K562 (cell line): ENCODE measurements around the gene COX7A1. TPM values are rescaled to one million over a fixed set of nuclear protein-coding genes. Genes with fewer than 3 reads are reported as not detected.

Experiments
- NCOA6 ChIP-seq: fragments of 450-650 bp; IDR thresholded peaks from 2 replicates; pipeline ENCODE4 v1.6.1; 2017; ENCODE audit warnings: mild to moderate bottlenecking
- POLR2G ChIP-seq: fragments of 200-400 bp; formaldehyde crosslinking; IDR thresholded peaks from 2 replicates; pipeline ENCODE4 v1.6.1; 2017; ENCODE audit warnings: low read depth, mild to moderate bottlenecking, antibody characterized with exemption, low read length, moderate library complexity
- SLC30A9 ChIP-seq: fragments of 250-450 bp; sonication (Bioruptor Pico); IDR thresholded peaks from 2 replicates; pipeline ENCODE4 v1.8.0; 2022; ENCODE audit warnings: mild to moderate bottlenecking, moderate library complexity
- SMC3 ChIP-seq: conservative IDR thresholded peaks from 2 replicates; pipeline ENCODE4 v1.6.1; 2011; ENCODE audit warnings: low read depth, low read length, improper control_type of control experiment; ENCODE audit not compliant: insufficient read depth
- SPI1 ChIP-seq: IDR thresholded peaks from 2 replicates; pipeline ENCODE4 v1.6.1; 2011; ENCODE audit warnings: low read depth, low read length, control low read depth, borderline replicate concordance
- TAF1 ChIP-seq: IDR thresholded peaks from 2 replicates; pipeline ENCODE4 v1.6.1; 2011; ENCODE audit warnings: mild to moderate bottlenecking, low read length, moderate library complexity; ENCODE audit not compliant: insufficient read depth, control insufficient read depth, severe bottlenecking; ENCODE audit errors: extremely low read depth
- ZFX ChIP-seq: sonication (generic); formaldehyde crosslinking; IDR thresholded peaks from 2 replicates; pipeline ENCODE4 v1.8.0; 2022; ENCODE audit warnings: mild to moderate bottlenecking, missing genetic modification reagents, moderate library complexity
- ZNF41 ChIP-seq: fragments of 250-450 bp; sonication (Bioruptor Pico); conservative IDR thresholded peaks from 2 replicates; pipeline ENCODE4 v1.4.0; 2020; ENCODE audit warnings: mild to moderate bottlenecking
- ZNF639 ChIP-seq, 2 experiments: fragments of 200-800 bp in 1 of 2; sonication (Bioruptor generic) in 1 of 2; sonication (generic) in 1 of 2; formaldehyde crosslinking in 1 of 2; IDR thresholded peaks in 1 of 2; conservative IDR thresholded peaks in 1 of 2; 2 replicates each; pipeline versions ENCODE4 v1.5.0 to v1.6.1; 2016 to 2020; ENCODE audit warnings: missing compliant biosample characterization in 1 of 2, missing genetic modification characterization in 1 of 2, missing genetic modification reagents in 1 of 2
- polyA plus RNA-seq, 8 experiments: library from polyadenylated mRNA; depleted of rRNA in 4 of 8; stranded (reverse) in 5 of 8; unstranded in 3 of 8; fragments of >200 nt; fragmentation: Nextera tagmentation in 2 of 8; fragmentation: Illumina TruSeq in 1 of 8; extraction: Ambion mirVana in 2 of 8; extraction: Trizol in 1 of 8; gene quantifications; 2 replicates each; pipeline versions ENCODE4 v1.2.1 to v1.2.3, GENCODE V29; 2011 to 2014; ENCODE audit warnings: inconsistent platforms in 1 of 8, missing spikeins in 1 of 8
- total RNA-seq, 7 experiments: library from RNA; depleted of rRNA in 6 of 7; stranded (reverse); fragments of >200 nt in 6 of 7; fragmentation: Illumina TruSeq in 2 of 7; extraction: Trizol in 2 of 7; gene quantifications; 2 replicates each; pipeline versions ENCODE4 v1.2.1 to v1.2.3, GENCODE V29; 2011 to 2021; ENCODE audit warnings: low replicate concordance in 1 of 7
- TF ChIP-seq, protein P1 (sequence below): fragments of 450-650 bp; IDR thresholded peaks from 2 replicates; pipeline ENCODE4 v1.6.1; 2016; ENCODE audit warnings: mild to moderate bottlenecking, moderate library complexity
- TF ChIP-seq, protein P2 (sequence below): fragments of 200-800 bp; sonication (Bioruptor generic); IDR thresholded peaks from 2 replicates; pipeline ENCODE4 v1.6.1; 2017; ENCODE audit warnings: missing genetic modification characterization, missing compliant biosample characterization

The COX7A1 gene
- total and polyA plus RNA-seq, 9 of the 15 experiments (the other 6 are each of a cell fraction or from before 2014, with no cell fraction given) = 0.08 TPM; not detected in 8

DNA sequence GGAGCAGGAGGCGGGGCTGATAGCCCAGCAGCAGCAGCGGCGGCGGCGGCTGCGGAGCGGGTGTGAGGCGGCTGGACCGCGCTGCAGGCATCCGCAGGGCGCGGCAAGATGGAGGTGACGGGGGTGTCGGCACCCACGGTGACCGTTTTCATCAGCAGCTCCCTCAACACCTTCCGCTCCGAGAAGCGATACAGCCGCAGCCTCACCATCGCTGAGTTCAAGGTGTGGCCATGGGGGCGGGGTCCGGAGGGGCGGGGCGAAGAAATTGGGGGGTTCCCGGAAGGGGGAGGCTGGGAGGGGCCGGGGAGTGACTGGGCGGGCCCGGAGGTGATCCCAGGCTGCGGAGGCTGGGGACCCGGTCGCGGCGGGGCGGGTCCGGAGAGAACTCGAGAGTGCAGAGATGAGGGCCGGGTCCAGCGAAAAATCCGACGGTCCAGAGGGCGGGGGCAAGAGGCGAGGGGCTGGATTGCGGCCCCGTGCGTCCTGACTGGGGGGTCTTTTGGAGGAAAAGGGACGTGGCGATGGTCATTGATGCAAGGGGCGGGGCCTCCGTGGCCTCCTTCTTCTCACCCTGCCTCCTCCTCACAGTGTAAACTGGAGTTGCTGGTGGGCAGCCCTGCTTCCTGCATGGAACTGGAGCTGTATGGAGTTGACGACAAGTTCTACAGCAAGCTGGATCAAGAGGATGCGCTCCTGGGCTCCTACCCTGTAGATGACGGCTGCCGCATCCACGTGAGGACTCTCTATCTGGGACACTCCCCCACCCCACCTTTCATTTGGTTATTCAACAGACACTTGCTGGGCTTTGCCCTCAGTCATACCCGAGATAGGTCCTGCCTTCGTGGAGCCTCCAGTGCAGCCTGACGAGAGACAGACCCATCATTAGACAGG is 36.5 kb downstream of the COX7A1 start, which contains the start of gene TBCB (continued):
- TF ChIP-seq, protein P1, sequence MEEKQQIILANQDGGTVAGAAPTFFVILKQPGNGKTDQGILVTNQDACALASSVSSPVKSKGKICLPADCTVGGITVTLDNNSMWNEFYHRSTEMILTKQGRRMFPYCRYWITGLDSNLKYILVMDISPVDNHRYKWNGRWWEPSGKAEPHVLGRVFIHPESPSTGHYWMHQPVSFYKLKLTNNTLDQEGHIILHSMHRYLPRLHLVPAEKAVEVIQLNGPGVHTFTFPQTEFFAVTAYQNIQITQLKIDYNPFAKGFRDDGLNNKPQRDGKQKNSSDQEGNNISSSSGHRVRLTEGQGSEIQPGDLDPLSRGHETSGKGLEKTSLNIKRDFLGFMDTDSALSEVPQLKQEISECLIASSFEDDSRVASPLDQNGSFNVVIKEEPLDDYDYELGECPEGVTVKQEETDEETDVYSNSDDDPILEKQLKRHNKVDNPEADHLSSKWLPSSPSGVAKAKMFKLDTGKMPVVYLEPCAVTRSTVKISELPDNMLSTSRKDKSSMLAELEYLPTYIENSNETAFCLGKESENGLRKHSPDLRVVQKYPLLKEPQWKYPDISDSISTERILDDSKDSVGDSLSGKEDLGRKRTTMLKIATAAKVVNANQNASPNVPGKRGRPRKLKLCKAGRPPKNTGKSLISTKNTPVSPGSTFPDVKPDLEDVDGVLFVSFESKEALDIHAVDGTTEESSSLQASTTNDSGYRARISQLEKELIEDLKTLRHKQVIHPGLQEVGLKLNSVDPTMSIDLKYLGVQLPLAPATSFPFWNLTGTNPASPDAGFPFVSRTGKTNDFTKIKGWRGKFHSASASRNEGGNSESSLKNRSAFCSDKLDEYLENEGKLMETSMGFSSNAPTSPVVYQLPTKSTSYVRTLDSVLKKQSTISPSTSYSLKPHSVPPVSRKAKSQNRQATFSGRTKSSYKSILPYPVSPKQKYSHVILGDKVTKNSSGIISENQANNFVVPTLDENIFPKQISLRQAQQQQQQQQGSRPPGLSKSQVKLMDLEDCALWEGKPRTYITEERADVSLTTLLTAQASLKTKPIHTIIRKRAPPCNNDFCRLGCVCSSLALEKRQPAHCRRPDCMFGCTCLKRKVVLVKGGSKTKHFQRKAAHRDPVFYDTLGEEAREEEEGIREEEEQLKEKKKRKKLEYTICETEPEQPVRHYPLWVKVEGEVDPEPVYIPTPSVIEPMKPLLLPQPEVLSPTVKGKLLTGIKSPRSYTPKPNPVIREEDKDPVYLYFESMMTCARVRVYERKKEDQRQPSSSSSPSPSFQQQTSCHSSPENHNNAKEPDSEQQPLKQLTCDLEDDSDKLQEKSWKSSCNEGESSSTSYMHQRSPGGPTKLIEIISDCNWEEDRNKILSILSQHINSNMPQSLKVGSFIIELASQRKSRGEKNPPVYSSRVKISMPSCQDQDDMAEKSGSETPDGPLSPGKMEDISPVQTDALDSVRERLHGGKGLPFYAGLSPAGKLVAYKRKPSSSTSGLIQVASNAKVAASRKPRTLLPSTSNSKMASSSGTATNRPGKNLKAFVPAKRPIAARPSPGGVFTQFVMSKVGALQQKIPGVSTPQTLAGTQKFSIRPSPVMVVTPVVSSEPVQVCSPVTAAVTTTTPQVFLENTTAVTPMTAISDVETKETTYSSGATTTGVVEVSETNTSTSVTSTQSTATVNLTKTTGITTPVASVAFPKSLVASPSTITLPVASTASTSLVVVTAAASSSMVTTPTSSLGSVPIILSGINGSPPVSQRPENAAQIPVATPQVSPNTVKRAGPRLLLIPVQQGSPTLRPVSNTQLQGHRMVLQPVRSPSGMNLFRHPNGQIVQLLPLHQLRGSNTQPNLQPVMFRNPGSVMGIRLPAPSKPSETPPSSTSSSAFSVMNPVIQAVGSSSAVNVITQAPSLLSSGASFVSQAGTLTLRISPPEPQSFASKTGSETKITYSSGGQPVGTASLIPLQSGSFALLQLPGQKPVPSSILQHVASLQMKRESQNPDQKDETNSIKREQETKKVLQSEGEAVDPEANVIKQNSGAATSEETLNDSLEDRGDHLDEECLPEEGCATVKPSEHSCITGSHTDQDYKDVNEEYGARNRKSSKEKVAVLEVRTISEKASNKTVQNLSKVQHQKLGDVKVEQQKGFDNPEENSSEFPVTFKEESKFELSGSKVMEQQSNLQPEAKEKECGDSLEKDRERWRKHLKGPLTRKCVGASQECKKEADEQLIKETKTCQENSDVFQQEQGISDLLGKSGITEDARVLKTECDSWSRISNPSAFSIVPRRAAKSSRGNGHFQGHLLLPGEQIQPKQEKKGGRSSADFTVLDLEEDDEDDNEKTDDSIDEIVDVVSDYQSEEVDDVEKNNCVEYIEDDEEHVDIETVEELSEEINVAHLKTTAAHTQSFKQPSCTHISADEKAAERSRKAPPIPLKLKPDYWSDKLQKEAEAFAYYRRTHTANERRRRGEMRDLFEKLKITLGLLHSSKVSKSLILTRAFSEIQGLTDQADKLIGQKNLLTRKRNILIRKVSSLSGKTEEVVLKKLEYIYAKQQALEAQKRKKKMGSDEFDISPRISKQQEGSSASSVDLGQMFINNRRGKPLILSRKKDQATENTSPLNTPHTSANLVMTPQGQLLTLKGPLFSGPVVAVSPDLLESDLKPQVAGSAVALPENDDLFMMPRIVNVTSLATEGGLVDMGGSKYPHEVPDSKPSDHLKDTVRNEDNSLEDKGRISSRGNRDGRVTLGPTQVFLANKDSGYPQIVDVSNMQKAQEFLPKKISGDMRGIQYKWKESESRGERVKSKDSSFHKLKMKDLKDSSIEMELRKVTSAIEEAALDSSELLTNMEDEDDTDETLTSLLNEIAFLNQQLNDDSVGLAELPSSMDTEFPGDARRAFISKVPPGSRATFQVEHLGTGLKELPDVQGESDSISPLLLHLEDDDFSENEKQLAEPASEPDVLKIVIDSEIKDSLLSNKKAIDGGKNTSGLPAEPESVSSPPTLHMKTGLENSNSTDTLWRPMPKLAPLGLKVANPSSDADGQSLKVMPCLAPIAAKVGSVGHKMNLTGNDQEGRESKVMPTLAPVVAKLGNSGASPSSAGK = no peak
- TF ChIP-seq ZNF41 (CRISPR knock-in tag) = no peak
- TF ChIP-seq, protein P2, sequence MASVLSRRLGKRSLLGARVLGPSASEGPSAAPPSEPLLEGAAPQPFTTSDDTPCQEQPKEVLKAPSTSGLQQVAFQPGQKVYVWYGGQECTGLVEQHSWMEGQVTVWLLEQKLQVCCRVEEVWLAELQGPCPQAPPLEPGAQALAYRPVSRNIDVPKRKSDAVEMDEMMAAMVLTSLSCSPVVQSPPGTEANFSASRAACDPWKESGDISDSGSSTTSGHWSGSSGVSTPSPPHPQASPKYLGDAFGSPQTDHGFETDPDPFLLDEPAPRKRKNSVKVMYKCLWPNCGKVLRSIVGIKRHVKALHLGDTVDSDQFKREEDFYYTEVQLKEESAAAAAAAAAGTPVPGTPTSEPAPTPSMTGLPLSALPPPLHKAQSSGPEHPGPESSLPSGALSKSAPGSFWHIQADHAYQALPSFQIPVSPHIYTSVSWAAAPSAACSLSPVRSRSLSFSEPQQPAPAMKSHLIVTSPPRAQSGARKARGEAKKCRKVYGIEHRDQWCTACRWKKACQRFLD (CRISPR knock-in tag) = 0 out of 2 replicates have a peak, but pooled peaks have one; percentile 0
- 0 out of 2 replicates have a peak, but pooled peaks have one; percentile 10 for TF ChIP-seq ZFX (CRISPR knock-in tag)
- TF ChIP-seq SLC30A9 (CRISPR knock-in tag) = no peak
- peak in 1 of 2 experiments; percentile 60; a peak in 1 of 4 replicates for TF ChIP-seq ZNF639 (CRISPR knock-in tag; conservative IDR thresholded peaks at IDR 0.05 in 1 of 2, IDR thresholded peaks at IDR 0.05 in 1 of 2)
- peak; percentile 73 for TF ChIP-seq POLR2G
- no peak for TF ChIP-seq SMC3
- TF ChIP-seq TAF1 = peak; percentile 40
- TF ChIP-seq SPI1 = no peak
- no peak for TF ChIP-seq NCOA6
